ENCODE data around the gene TENM3.
"Not testable (repeated sequence)": the region's sequence is repeated elsewhere in the genome, so short reads cannot be mapped to it uniquely, and the experiment has no call there.

The TENM3 gene

GRCh38 chr4:182344968-182345367, 101.8 kb downstream of the TENM3 start:
- no peak for DNase-seq

- no peak for DNase-seq
Measured at GRCh38 chr4:182346250-182346649, 103.0 kb downstream of the TENM3 start.

- DNase-seq, result no peak
Measured at GRCh38 chr4:182346675-182347375, 103.6 kb downstream of the TENM3 start.

GRCh38 chr4:182348779-182349326, 105.7 kb downstream of the TENM3 start:
- DNase-seq, result no peak

GRCh38 chr4:182350041-182350440, 106.8 kb downstream of the TENM3 start:
- DNase-seq, result no peak

- DNase-seq, result no peak
Measured at GRCh38 chr4:182351485-182351884, 108.3 kb downstream of the TENM3 start.

GRCh38 chr4:182354106-182354505, 110.9 kb downstream of the TENM3 start:
- no peak for DNase-seq

GRCh38 chr4:182354867-182355266, 111.7 kb downstream of the TENM3 start:
- DNase-seq, result no peak

- DNase-seq, result no peak
Measured at GRCh38 chr4:182367153-182367552, 124.0 kb downstream of the TENM3 start.

GRCh38 chr4:182369211-182369610, 126.0 kb downstream of the TENM3 start:
- no peak for DNase-seq

- no peak for DNase-seq
Measured at GRCh38 chr4:182370491-182370890, 127.3 kb downstream of the TENM3 start.

GRCh38 chr4:182380771-182381181, 137.6 kb downstream of the TENM3 start:
- no peak for DNase-seq

- DNase-seq, result no peak
Measured at GRCh38 chr4:182382941-182383340, 139.7 kb downstream of the TENM3 start.

- no peak for DNase-seq
Measured at GRCh38 chr4:182384631-182385091, 141.5 kb downstream of the TENM3 start.

GRCh38 chr4:182385897-182386296, 142.7 kb downstream of the TENM3 start:
- no peak for DNase-seq

- DNase-seq, result not testable (repeated sequence)
Measured at GRCh38 chr4:182386576-182386975, 143.4 kb downstream of the TENM3 start.

GRCh38 chr4:182391111-182391684, 148.0 kb downstream of the TENM3 start:
- DNase-seq, result no peak

GRCh38 chr4:182394181-182394580, 151.0 kb downstream of the TENM3 start:
- DNase-seq, result no peak

- no peak for DNase-seq
Measured at GRCh38 chr4:182400081-182400480, 156.9 kb downstream of the TENM3 start.

- no peak for DNase-seq
Measured at GRCh38 chr4:182400790-182401189, 157.6 kb downstream of the TENM3 start.

- DNase-seq, result no peak
Measured at GRCh38 chr4:182404376-182404775, 161.2 kb downstream of the TENM3 start.

- no peak for DNase-seq
Measured at GRCh38 chr4:182405087-182405486, 161.9 kb downstream of the TENM3 start.

- DNase-seq, result no peak
Measured at GRCh38 chr4:182409271-182409670, 166.1 kb downstream of the TENM3 start.

GRCh38 chr4:182411391-182411790, 168.2 kb downstream of the TENM3 start:
- DNase-seq, result no peak

All from NCI-H2029 (cell line).